SK-N-SH (cell line): Measurements from ENCODE around the gene ACSM2B. TPM values are rescaled to one million over a fixed set of nuclear protein-coding genes. Genes with fewer than 3 reads are reported as not detected.

ENCODE experiments used
- CTCF ChIA-PET: fragments of 300-600, 350-600 bp; formaldehyde crosslinking; extraction: SDS; loops from one replicate; lab custom pipeline; 2021; lab: Yijun Ruan, JAX
- POLR2A ChIA-PET: fragments of 350-600 bp; sonication (Branson Sonifier 250); formaldehyde crosslinking; extraction: SDS; loops from one replicate; lab custom pipeline; 2020; ENCODE audit warnings: antibody characterized with exemption, inconsistent platforms; lab: Yijun Ruan, JAX
- DNase-seq: peaks from one replicate; pipeline ENCODE4 v3.0.0; 2012
- H2AFZ ChIP-seq: fragments of 200-600 bp; sonication (generic); 2 replicates; pipeline ENCODE4 v1.8.1; 2016; ENCODE audit warnings: antibody characterized with exemption, mild to moderate bottlenecking, low read depth
- H3F3A ChIP-seq: fragments of 200-600 bp; sonication (generic); replicated peaks from 2 replicates; pipeline ENCODE3; 2016; ENCODE audit warnings: antibody characterized with exemption, mild to moderate bottlenecking; ENCODE audit not compliant: insufficient read depth
- H3K27ac ChIP-seq, 2 experiments: fragments of 200-500 bp in 1 of 2; fragments of 200-600 bp in 1 of 2; sonication (Bioruptor generic) in 1 of 2; sonication (generic), shearing (Covaris generic) in 1 of 2; 2 replicates each; pipeline versions ENCODE4 v1.5.1 to v1.6.1; 2014 to 2016; ENCODE audit warnings: low read depth in 2 of 2, inconsistent platforms in 1 of 2, low read length in 1 of 2, mild to moderate bottlenecking in 1 of 2, mixed read lengths in 1 of 2
- H3K27me3 ChIP-seq: fragments of 200-600 bp; sonication (generic), shearing (Covaris generic); 2 replicates; pipeline ENCODE4 v1.6.1; 2016; ENCODE audit warnings: mixed run types; ENCODE audit not compliant: insufficient read depth
- H3K36me3 ChIP-seq, 2 experiments: fragments of 200-500 bp in 1 of 2; fragments of 200-600 bp in 1 of 2; sonication (Bioruptor generic) in 1 of 2; sonication (generic) in 1 of 2; replicated peaks in 1 of 2; 2 replicates each; pipeline versions ENCODE3 to v1.5.1; 2014 to 2016; ENCODE audit warnings: low read length in 1 of 2, mild to moderate bottlenecking in 1 of 2; ENCODE audit not compliant: insufficient read depth in 2 of 2, control insufficient read depth in 1 of 2
- H3K4me1 ChIP-seq, 2 experiments: fragments of 200-500 bp in 1 of 2; fragments of 200-600 bp in 1 of 2; sonication (Bioruptor generic) in 1 of 2; sonication (generic), shearing (Covaris generic) in 1 of 2; 2 replicates each; pipeline versions ENCODE4 v1.5.1 to v1.6.1; 2014 to 2016; ENCODE audit warnings: low read depth in 1 of 2, low read length in 1 of 2, mixed run types in 1 of 2; ENCODE audit not compliant: insufficient read depth in 2 of 2, control insufficient read depth in 1 of 2
- H3K4me2 ChIP-seq: fragments of 200-600 bp; sonication (generic), shearing (Covaris generic); 2 replicates; pipeline ENCODE4 v1.6.1; 2017; ENCODE audit warnings: mixed run types
- H3K4me3 ChIP-seq, 2 experiments: fragments of 200-500 bp in 1 of 2; fragments of 200-600 bp in 1 of 2; sonication (Bioruptor generic) in 1 of 2; sonication (generic), shearing (Covaris generic) in 1 of 2; 2 replicates each; pipeline versions ENCODE4 v1.5.1 to v1.8.1; 2014 to 2016; ENCODE audit warnings: low read depth in 2 of 2, inconsistent platforms in 1 of 2, low read length in 1 of 2, mild to moderate bottlenecking in 1 of 2, mixed read lengths in 1 of 2, moderate library complexity in 1 of 2
- H3K79me2 ChIP-seq: fragments of 200-600 bp; sonication (generic); 2 replicates; pipeline ENCODE4 v1.8.1; 2017; ENCODE audit warnings: mild to moderate bottlenecking; ENCODE audit not compliant: insufficient read depth
- H3K9ac ChIP-seq: fragments of 200-600 bp; sonication (generic); 2 replicates; pipeline ENCODE4 v1.6.1; 2017; ENCODE audit warnings: mixed run types
- H3K9me2 ChIP-seq: fragments of 200-600 bp; sonication (generic); 2 replicates; pipeline ENCODE4 v1.6.1; 2017; ENCODE audit warnings: mixed run types
- H3K9me3 ChIP-seq: fragments of 200-600 bp; sonication (generic); 2 replicates; pipeline ENCODE4 v1.6.1; 2017; ENCODE audit warnings: mixed run types, mild to moderate bottlenecking, moderate library complexity
- H4K20me1 ChIP-seq: fragments of 200-600 bp; sonication (generic); 2 replicates; pipeline ENCODE4 v1.6.1; 2017; ENCODE audit warnings: mild to moderate bottlenecking, mixed run types; ENCODE audit not compliant: insufficient read depth
- ELF1 ChIP-seq: IDR thresholded peaks from 2 replicates; pipeline ENCODE4 v1.4.0; 2012
- EZH2phosphoT487 ChIP-seq: fragments of 200-600 bp; sonication (generic); IDR thresholded peaks from 2 replicates; pipeline ENCODE4 v1.6.1; 2017; ENCODE audit warnings: low read depth, mixed run types, mild to moderate bottlenecking, antibody characterized with exemption, moderate library complexity, borderline replicate concordance
- GABPA ChIP-seq: IDR thresholded peaks from 2 replicates; pipeline ENCODE4 v1.4.0; 2012; ENCODE audit warnings: low read depth, mild to moderate bottlenecking
- MAX ChIP-seq: IDR thresholded peaks from 2 replicates; pipeline ENCODE4 v1.4.0; 2012; ENCODE audit warnings: low read depth
- MXI1 ChIP-seq: IDR thresholded peaks from 2 replicates; pipeline ENCODE4 v1.6.1; 2012; ENCODE audit warnings: mild to moderate bottlenecking, low read depth, low read length, improper control_type of control experiment
- POLR2AphosphoS5 ChIP-seq: IDR thresholded peaks from 2 replicates; pipeline ENCODE4 v1.6.1; 2012; ENCODE audit warnings: low read depth, low read length
- RXRA ChIP-seq: IDR thresholded peaks from 2 replicates; pipeline ENCODE4 v1.4.0; 2012; ENCODE audit warnings: low read depth, mild to moderate bottlenecking, borderline replicate concordance
- SMC3 ChIP-seq: IDR thresholded peaks from 2 replicates; pipeline ENCODE4 v1.6.1; 2012; ENCODE audit warnings: low read depth, low read length, improper control_type of control experiment
- TCF12 ChIP-seq: IDR thresholded peaks from 2 replicates; pipeline ENCODE4 v1.4.0; 2012
- TEAD4 ChIP-seq: IDR thresholded peaks from 2 replicates; pipeline ENCODE4 v1.4.0; 2012; ENCODE audit warnings: mild to moderate bottlenecking, borderline replicate concordance; ENCODE audit not compliant: insufficient read depth
- WGBS: methylation state at CpG from one replicate; pipeline ENCODE4 v1.1.6; 2017; ENCODE audit warnings: low lambda C conversion rate; 5-methylcytosine and 5-hydroxymethylcytosine counted together
- polyA plus RNA-seq, 3 experiments: library from polyadenylated mRNA; depleted of rRNA; stranded (reverse); fragments of >200 nt; gene quantifications; 2 replicates each; pipeline ENCODE4 v1.2.3, GENCODE V29; 2012
- TF ChIP-seq, protein P1 (sequence below): IDR thresholded peaks from 2 replicates; pipeline ENCODE4 v1.6.1; 2012; ENCODE audit warnings: mild to moderate bottlenecking, low read depth, low read length, moderate library complexity
- TF ChIP-seq, protein P2 (sequence below): IDR thresholded peaks from 2 replicates; pipeline ENCODE4 v1.4.0; 2012; ENCODE audit warnings: low read depth, borderline replicate concordance

ACSM2B gene
- polyA plus RNA-seq, 1 of the 3 experiments (the other 2 are of a cell fraction) = not detected

DNA sequence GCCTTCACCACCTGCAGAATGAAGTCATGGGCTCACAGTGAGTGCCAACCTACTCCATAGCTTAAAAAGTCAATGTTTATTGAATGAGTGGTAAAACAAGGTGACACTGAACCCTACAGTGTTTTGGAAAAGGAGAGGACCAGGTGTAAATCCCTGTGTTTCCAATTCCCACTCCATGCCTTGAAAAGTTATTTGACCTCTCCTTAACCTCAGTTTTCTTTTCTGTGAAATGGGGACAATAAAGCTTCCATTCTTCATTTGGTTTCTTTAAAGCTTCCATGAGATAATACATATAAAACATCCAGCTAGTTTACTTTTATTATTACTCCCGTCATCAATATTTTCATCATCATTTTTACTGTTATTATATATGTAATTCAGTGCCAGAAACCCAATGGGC lies 48.0 kb upstream of the ACSM2B start:
- H4K20me1 ChIP-seq = no peaks in the 10 kb centered on the region
- TF ChIP-seq EZH2phosphoT487 = no peak
- no peak for TF ChIP-seq RXRA
- TF ChIP-seq MAX = no peak
- no peak for TF ChIP-seq ELF1
- no peak overlapping the region for H3K27ac ChIP-seq
- H3K4me3 ChIP-seq = no peak overlapping the region
- no peaks in the 10 kb centered on the region for H3K36me3 ChIP-seq
- H3F3A ChIP-seq = no peaks in the 10 kb centered on the region
- no peaks in the 10 kb centered on the region for H3K79me2 ChIP-seq
- WGBS = 4% methylated on average over 1 of the region's 1 CpG
- ChIA-PET CTCF (interaction anchor here (0.7 kb wide), 1 partner anchor 14 kb away, joined by 3 read pairs; no protein-coding TSS in a partner anchor), POLR2A (no interaction called here)
- H3K4me2 ChIP-seq = no peak overlapping the region
- H3K9me3 ChIP-seq = no peaks in the 10 kb centered on the region
- no peak overlapping the region for H3K9ac ChIP-seq
- H3K9me2 ChIP-seq = no peaks in the 10 kb centered on the region
- DNase-seq = no peak
- no peaks in the 10 kb centered on the region; the same call in 1 of the 2 replicates for H3K27me3 ChIP-seq
- H3K4me1 ChIP-seq = no peaks in the 10 kb centered on the region
- no peak overlapping the region for H2AFZ ChIP-seq

DNA sequence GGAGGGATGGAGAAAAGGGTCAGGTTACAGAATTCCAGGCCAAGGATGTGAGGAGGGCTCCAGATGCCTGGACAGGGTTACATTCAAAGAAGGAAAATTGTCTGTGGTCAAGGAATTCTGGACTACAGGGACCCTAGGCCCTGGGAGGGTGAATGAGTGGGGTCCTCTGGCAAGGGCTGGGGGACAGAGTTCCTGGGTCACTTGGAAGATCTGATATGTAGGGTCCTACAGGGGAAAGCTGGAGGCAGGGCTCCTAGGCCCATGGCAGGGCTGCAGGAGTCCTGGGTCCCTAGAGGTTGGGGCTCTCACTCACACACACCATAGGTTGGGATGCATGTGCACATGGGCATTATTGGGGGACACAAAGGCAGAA lies 46.3 kb upstream of the ACSM2B start:
- no peak overlapping the region for H3K4me3 ChIP-seq
- H3K79me2 ChIP-seq = no peaks in the 10 kb centered on the region
- no peaks in the 10 kb centered on the region for H3F3A ChIP-seq
- H3K9ac ChIP-seq = no peak overlapping the region
- ChIA-PET POLR2A (no interaction called here), CTCF (no interaction called here)
- H3K4me1 ChIP-seq = no peaks in the 10 kb centered on the region
- H3K27me3 ChIP-seq = no peaks in the 10 kb centered on the region; the same call in 1 of the 2 replicates
- H3K4me2 ChIP-seq = no peak overlapping the region
- TF ChIP-seq GABPA = no peak
- no peak for TF ChIP-seq TEAD4
- no peaks in the 10 kb centered on the region for H4K20me1 ChIP-seq
- no peak overlapping the region for H2AFZ ChIP-seq
- no peaks in the 10 kb centered on the region for H3K9me2 ChIP-seq
- no peaks in the 10 kb centered on the region for H3K36me3 ChIP-seq
- H3K9me3 ChIP-seq = no peaks in the 10 kb centered on the region
- no peak overlapping the region for H3K27ac ChIP-seq
- DNase-seq = no peak

DNA sequence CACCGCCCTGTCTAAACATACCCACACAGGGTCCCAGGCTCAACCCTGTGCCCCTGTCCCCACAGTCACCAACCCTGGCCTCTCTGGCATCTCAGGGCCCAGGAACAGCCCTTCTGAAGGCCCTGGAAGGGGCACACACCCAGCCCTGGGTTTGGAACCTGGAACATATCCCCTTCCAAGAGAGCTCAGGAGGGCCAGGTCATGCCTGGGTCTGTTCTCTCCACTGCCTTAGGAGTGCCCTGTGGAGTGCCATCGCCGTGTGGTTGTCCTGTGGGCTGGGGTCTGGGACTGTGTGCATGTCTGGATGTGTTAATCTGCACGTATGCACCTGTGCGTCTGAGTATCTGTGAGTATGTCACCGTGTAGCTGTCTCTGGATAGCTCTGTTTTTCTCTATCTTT lies 45.2 kb upstream of the ACSM2B start:
- Histone ChIP-seq H2AFZ (no peak overlapping the region), H3K4me3 (no peak overlapping the region), H3K36me3 (no peaks in the 10 kb centered on the region), H3K27me3 (no peaks in the 10 kb centered on the region; the same call in 1 of the 2 replicates), H3K4me1 (no peaks in the 10 kb centered on the region), H3K9me2 (no peaks in the 10 kb centered on the region), H3F3A (no peaks in the 10 kb centered on the region), H3K79me2 (no peaks in the 10 kb centered on the region), H3K27ac (no peak overlapping the region), H3K9me3 (no peaks in the 10 kb centered on the region), H4K20me1 (no peaks in the 10 kb centered on the region), H3K9ac (no peak overlapping the region), H3K4me2 (no peak overlapping the region)
- TF ChIP-seq POLR2AphosphoS5 (no peak), RXRA (no peak)
- ChIA-PET CTCF (no interaction called here), POLR2A (no interaction called here)
- WGBS = 11% methylated on average over 6 of the region's 6 CpGs
- DNase-seq = no peak

DNA sequence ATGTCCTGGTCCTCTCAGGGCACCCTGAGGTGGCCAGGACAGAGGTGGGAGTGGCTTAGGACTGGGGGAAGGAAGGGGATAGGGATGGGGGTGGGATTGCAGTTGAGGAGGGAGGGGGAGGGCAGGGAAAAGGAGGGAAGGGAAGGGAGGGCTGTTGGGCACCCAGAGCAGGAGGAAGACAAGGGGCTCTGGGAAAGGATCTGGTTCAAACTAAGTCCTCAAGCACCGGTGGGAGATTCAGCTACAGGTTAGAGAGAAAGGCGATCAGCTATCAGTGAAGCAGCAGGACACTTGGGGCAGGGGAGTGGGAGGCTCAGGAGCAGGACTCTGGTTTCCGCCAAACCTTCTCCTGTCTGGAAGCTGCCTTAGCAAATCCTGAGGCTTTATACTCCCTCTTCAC lies 44.6 kb upstream of the ACSM2B start:
- no peaks in the 10 kb centered on the region for H3K9me2 ChIP-seq

More for the DNA sequence above, 44.6 kb upstream of the ACSM2B start:
- Histone ChIP-seq H3K27me3 (no peaks in the 10 kb centered on the region; the same call in 1 of the 2 replicates), H3K4me3 (no peak overlapping the region), H2AFZ (no peak overlapping the region), H3K9me3 (no peaks in the 10 kb centered on the region), H3K4me2 (no peak overlapping the region), H3K9ac (no peak overlapping the region), H3K79me2 (no peaks in the 10 kb centered on the region), H3K27ac (no peak overlapping the region), H3K36me3 (no peaks in the 10 kb centered on the region), H3F3A (no peaks in the 10 kb centered on the region), H4K20me1 (no peaks in the 10 kb centered on the region), H3K4me1 (no peaks in the 10 kb centered on the region)
- TF ChIP-seq, protein P1, sequence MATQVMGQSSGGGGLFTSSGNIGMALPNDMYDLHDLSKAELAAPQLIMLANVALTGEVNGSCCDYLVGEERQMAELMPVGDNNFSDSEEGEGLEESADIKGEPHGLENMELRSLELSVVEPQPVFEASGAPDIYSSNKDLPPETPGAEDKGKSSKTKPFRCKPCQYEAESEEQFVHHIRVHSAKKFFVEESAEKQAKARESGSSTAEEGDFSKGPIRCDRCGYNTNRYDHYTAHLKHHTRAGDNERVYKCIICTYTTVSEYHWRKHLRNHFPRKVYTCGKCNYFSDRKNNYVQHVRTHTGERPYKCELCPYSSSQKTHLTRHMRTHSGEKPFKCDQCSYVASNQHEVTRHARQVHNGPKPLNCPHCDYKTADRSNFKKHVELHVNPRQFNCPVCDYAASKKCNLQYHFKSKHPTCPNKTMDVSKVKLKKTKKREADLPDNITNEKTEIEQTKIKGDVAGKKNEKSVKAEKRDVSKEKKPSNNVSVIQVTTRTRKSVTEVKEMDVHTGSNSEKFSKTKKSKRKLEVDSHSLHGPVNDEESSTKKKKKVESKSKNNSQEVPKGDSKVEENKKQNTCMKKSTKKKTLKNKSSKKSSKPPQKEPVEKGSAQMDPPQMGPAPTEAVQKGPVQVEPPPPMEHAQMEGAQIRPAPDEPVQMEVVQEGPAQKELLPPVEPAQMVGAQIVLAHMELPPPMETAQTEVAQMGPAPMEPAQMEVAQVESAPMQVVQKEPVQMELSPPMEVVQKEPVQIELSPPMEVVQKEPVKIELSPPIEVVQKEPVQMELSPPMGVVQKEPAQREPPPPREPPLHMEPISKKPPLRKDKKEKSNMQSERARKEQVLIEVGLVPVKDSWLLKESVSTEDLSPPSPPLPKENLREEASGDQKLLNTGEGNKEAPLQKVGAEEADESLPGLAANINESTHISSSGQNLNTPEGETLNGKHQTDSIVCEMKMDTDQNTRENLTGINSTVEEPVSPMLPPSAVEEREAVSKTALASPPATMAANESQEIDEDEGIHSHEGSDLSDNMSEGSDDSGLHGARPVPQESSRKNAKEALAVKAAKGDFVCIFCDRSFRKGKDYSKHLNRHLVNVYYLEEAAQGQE = no peak
- TF ChIP-seq MXI1 (no peak), RXRA (no peak), SMC3 (no peak), TCF12 (no peak)
- TF ChIP-seq, protein P2, sequence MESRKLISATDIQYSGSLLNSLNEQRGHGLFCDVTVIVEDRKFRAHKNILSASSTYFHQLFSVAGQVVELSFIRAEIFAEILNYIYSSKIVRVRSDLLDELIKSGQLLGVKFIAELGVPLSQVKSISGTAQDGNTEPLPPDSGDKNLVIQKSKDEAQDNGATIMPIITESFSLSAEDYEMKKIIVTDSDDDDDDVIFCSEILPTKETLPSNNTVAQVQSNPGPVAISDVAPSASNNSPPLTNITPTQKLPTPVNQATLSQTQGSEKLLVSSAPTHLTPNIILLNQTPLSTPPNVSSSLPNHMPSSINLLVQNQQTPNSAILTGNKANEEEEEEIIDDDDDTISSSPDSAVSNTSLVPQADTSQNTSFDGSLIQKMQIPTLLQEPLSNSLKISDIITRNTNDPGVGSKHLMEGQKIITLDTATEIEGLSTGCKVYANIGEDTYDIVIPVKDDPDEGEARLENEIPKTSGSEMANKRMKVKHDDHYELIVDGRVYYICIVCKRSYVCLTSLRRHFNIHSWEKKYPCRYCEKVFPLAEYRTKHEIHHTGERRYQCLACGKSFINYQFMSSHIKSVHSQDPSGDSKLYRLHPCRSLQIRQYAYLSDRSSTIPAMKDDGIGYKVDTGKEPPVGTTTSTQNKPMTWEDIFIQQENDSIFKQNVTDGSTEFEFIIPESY = no peak
- ChIA-PET POLR2A (no interaction called here), CTCF (no interaction called here)
- no peak for DNase-seq
- 6% methylated on average over 2 of the region's 3 CpGs for WGBS
